HG03378 (cell line): ENCODE results near the gene DIPK1A.
"Not testable (repeated sequence)": the region's sequence is repeated elsewhere in the genome, so short reads cannot be mapped to it uniquely, and the experiment has no call there.

ENCODE experiments used
- ATAC-seq: cut with Tn5 transposase; IDR thresholded peaks from one replicate; pipeline ENCODE4 v1.9.1; 2021; ENCODE audit warnings: mild to moderate bottlenecking, moderate library complexity; ENCODE audit not compliant: unreplicated experiment

Gene DIPK1A

GRCh38 chr1:92922356-92923035, 38.8 kb downstream of the DIPK1A start:
- ATAC-seq, result no peak

- no peak for ATAC-seq
Observed at GRCh38 chr1:92921031-92922023, 39.9 kb downstream of the DIPK1A start.

GRCh38 chr1:92916899-92917298, 44.4 kb downstream of the DIPK1A start:
- no peak for ATAC-seq

- no peak for ATAC-seq
Observed at GRCh38 chr1:92915547-92915946, 45.7 kb downstream of the DIPK1A start.

- ATAC-seq, result no peak
Observed at GRCh38 chr1:92913093-92913819, 48.0 kb downstream of the DIPK1A start.

GRCh38 chr1:92910081-92910480, 51.2 kb downstream of the DIPK1A start:
- ATAC-seq, result no peak

GRCh38 chr1:92909321-92909720, 51.9 kb downstream of the DIPK1A start:
- ATAC-seq, result no peak

- ATAC-seq, result no peak
Observed at GRCh38 chr1:92907949-92908684, 53.1 kb downstream of the DIPK1A start.

- no peak for ATAC-seq
Observed at GRCh38 chr1:92903765-92904164, 57.5 kb downstream of the DIPK1A start.

- no peak for ATAC-seq
Observed at GRCh38 chr1:92902406-92902744, 58.9 kb downstream of the DIPK1A start.

- no peak for ATAC-seq
Observed at GRCh38 chr1:92901699-92902405, 59.4 kb downstream of the DIPK1A start.

GRCh38 chr1:92901126-92901525, 60.1 kb downstream of the DIPK1A start:
- no peak for ATAC-seq

GRCh38 chr1:92900539-92900938, 60.7 kb downstream of the DIPK1A start:
- no peak for ATAC-seq

GRCh38 chr1:92899780-92900179, 61.5 kb downstream of the DIPK1A start:
- no peak for ATAC-seq

- not testable (repeated sequence) for ATAC-seq
Observed at GRCh38 chr1:92898053-92898452, 63.2 kb downstream of the DIPK1A start.

- no peak for ATAC-seq
Observed at GRCh38 chr1:92887465-92887864, 73.8 kb downstream of the DIPK1A start.

GRCh38 chr1:92886886-92887419, 74.3 kb downstream of the DIPK1A start:
- no peak for ATAC-seq

GRCh38 chr1:92884195-92884594, 77.1 kb downstream of the DIPK1A start:
- ATAC-seq, result no peak

GRCh38 chr1:92883297-92883696, 78.0 kb downstream of the DIPK1A start:
- ATAC-seq, result no peak

- no peak for ATAC-seq
Observed at GRCh38 chr1:92882819-92883218, 78.4 kb downstream of the DIPK1A start.
